ENCODE results near the gene KSR2. TPM values are rescaled to one million over a fixed set of nuclear protein-coding genes. Genes with fewer than 3 reads are reported as not detected.

KSR2 gene
- total and polyA plus RNA-seq, 2 donors (not counting 3 experiments of a cell fraction or from before 2014, with no cell fraction given), result 2.1 to 5.2 TPM

DNA sequence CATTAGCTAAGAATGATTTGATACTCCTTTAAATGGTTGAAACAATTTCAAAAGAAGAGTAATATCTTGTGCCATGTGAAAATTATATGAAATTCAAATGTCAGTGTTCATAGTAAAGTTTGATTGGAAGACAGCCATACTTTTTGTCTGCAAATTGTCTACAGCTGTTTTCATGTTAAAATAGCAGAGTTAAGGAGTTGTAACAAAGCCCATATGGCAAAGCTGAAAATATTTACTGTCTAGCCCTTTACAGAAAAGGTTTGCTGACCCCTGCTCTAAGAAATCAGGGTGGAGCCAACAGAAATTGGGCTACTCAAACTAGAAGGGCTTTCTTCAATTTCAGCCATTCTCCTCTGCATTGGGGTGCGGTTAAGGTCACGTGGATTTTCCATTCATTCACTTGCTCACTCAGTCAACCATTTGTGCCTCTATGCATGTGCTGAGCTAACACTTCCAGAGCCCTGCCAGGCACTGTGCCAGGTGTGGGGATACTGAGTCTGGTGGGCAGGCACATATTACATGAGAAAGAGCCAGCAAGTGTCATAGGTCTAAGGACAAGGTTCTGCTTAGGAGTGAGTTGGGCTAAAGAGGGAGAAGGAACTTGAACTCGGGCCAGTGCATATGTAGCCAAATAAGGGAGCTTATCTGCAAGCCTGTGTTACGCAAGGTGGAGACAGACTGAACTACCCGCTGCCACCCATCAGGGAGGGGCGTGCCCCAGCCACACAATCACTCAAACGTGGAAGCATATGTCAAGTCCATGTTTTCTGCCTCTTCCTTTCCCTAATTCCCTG is 467.5 kb downstream of the KSR2 start:
- Histone ChIP-seq H3K4me1 (ENCODE audit: control insufficient read depth, extremely low read depth, insufficient read depth, low read length) (no peaks in the 10 kb centered on the region), H3K9me3 (replicated peaks; ENCODE audit: control insufficient read depth, insufficient read depth, low read length) (no peaks in the 10 kb centered on the region), H3K4me2 (ENCODE audit: insufficient read depth, low read length) (no peak overlapping the region), H3K27me3 (ENCODE audit: control insufficient read depth in 2 of 2, insufficient read depth in 2 of 2, low read length in 2 of 2) (no peaks in the 10 kb centered on the region), H3K9ac (replicated peaks; ENCODE audit: extremely low read depth, insufficient read depth, low read length) (no peak overlapping the region), H3K79me2 (ENCODE audit: control insufficient read depth, insufficient read depth, low read length) (no peaks in the 10 kb centered on the region), H3K9me1 (replicated peaks; ENCODE audit: control insufficient read depth, extremely low read depth, insufficient read depth, low read length) (no peaks in the 10 kb centered on the region), H3K36me3 (ENCODE audit: control insufficient read depth in 2 of 2, extremely low read depth in 1 of 2, insufficient read depth in 2 of 2, low read length in 2 of 2) (no peaks in the 10 kb centered on the region), H4K20me1 (replicated peaks; ENCODE audit: control insufficient read depth, extremely low read depth, insufficient read depth, low read length) (no peaks in the 10 kb centered on the region), H3K4me3 (replicated peaks in 1 of 3; ENCODE audit: insufficient read depth in 1 of 3, low read depth in 1 of 3, low read length in 3 of 3) (no peak overlapping the region), H3K27ac (ENCODE audit: insufficient read depth, low read depth, low read length) (no peak overlapping the region), H2AFZ (ENCODE audit: low read depth, low read length) (no peak overlapping the region)
- CTCF ChIA-PET, result interaction anchor here (1.0 to 1.5 kb wide), 2 partner anchors 86 to 349 kb away, joined by 3 to 4 read pairs; no protein-coding TSS in a partner anchor
- POLR2A ChIA-PET, result no interaction called here
- TF ChIP-seq, protein P1, sequence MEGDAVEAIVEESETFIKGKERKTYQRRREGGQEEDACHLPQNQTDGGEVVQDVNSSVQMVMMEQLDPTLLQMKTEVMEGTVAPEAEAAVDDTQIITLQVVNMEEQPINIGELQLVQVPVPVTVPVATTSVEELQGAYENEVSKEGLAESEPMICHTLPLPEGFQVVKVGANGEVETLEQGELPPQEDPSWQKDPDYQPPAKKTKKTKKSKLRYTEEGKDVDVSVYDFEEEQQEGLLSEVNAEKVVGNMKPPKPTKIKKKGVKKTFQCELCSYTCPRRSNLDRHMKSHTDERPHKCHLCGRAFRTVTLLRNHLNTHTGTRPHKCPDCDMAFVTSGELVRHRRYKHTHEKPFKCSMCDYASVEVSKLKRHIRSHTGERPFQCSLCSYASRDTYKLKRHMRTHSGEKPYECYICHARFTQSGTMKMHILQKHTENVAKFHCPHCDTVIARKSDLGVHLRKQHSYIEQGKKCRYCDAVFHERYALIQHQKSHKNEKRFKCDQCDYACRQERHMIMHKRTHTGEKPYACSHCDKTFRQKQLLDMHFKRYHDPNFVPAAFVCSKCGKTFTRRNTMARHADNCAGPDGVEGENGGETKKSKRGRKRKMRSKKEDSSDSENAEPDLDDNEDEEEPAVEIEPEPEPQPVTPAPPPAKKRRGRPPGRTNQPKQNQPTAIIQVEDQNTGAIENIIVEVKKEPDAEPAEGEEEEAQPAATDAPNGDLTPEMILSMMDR (IDR thresholded peaks at IDR 0.05; ENCODE audit: extremely low read depth in 1 of 2, insufficient read depth in 1 of 2, low read depth in 1 of 2, low read length in 2 of 2), result no peak
- TF ChIP-seq MYC (IDR thresholded peaks at IDR 0.05; ENCODE audit: low read depth, low read length), result no peak
- no peak for TF ChIP-seq FOS (IDR thresholded peaks at IDR 0.05; ENCODE audit: borderline replicate concordance, insufficient read depth, low read length)
- TF ChIP-seq, protein P2, sequence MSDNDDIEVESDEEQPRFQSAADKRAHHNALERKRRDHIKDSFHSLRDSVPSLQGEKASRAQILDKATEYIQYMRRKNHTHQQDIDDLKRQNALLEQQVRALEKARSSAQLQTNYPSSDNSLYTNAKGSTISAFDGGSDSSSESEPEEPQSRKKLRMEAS (IDR thresholded peaks at IDR 0.05; ENCODE audit: insufficient read depth, insufficient read length), result no peak
- DNase-seq (ENCODE audit: low read depth, low spot score) (no peak), FAIRE-seq (no peak)
- intact Hi-C loops (cut with micrococcal nuclease), result no loop called here
- no TSS peak for BruUV-seq (replicated peaks)
- dilution Hi-C loops (cut with MboI; ENCODE audit: extremely low pct_ligation_motif_present, low sequenced_read_pairs), result no loop called here

Measured in endothelial cell of umbilical vein (primary cell).